PC-3 (cell line): ENCODE measurements around the gene TMEM25.

ENCODE experiments used
- EZH2phosphoT487 ChIP-seq: fragments of 300-600 bp; sonication (generic); IDR thresholded peaks from 2 replicates; pipeline ENCODE4 v1.6.1; 2018; ENCODE audit warnings: mild to moderate bottlenecking, antibody characterized with exemption, low read length, borderline replicate concordance
- TF ChIP-seq, protein P1 (sequence below): fragments of 300-600 bp; sonication (generic); conservative IDR thresholded peaks from 2 replicates; pipeline ENCODE4 v1.5.1; 2017; ENCODE audit warnings: antibody characterized with exemption, low read depth, mild to moderate bottlenecking, low read length

DNA sequence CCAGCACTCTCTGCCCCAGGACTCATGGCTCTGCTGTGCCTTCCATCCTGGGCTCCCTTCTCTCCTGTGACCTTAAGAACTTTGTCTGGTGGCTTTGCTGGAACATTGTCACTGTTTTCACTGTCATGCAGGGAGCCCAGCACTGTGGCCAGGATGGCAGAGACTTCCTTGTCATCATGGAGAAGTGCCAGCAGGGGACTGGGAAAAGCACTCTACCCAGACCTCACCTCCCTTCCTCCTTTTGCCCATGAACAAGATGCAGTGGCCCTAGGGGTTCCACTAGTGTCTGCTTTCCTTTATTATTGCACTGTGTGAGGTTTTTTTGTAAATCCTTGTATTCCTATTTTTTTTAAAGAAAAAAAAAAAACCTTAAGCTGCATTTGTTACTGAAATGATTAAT, 6.6 kb upstream of the TMEM25 start:
- TF ChIP-seq, protein P1, sequence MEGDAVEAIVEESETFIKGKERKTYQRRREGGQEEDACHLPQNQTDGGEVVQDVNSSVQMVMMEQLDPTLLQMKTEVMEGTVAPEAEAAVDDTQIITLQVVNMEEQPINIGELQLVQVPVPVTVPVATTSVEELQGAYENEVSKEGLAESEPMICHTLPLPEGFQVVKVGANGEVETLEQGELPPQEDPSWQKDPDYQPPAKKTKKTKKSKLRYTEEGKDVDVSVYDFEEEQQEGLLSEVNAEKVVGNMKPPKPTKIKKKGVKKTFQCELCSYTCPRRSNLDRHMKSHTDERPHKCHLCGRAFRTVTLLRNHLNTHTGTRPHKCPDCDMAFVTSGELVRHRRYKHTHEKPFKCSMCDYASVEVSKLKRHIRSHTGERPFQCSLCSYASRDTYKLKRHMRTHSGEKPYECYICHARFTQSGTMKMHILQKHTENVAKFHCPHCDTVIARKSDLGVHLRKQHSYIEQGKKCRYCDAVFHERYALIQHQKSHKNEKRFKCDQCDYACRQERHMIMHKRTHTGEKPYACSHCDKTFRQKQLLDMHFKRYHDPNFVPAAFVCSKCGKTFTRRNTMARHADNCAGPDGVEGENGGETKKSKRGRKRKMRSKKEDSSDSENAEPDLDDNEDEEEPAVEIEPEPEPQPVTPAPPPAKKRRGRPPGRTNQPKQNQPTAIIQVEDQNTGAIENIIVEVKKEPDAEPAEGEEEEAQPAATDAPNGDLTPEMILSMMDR: no peak
- no peak for TF ChIP-seq EZH2phosphoT487
